Mucosa of descending colon (tissue), 3 donors: Measurements from ENCODE around the gene DSCAML1. TPM values are rescaled to one million over a fixed set of nuclear protein-coding genes. Genes with fewer than 3 reads are reported as not detected.

Experiments used
- ATAC-seq: fragments of 200-7000 bp; cut with Tn5 transposase; one replicate; pipeline ENCODE4 v1.9.1; 2020; ENCODE audit warnings: mild to moderate bottlenecking, moderate library complexity
- DNase-seq, 3 donors: peaks; one replicate each; pipeline ENCODE4 v3.0.0-alpha.2; 2020
- H3K36me3 ChIP-seq: fragments of 200-600 bp; one replicate; pipeline ENCODE4 v1.8.0; 2021; ENCODE audit warnings: low read depth, mild to moderate bottlenecking
- H3K4me1 ChIP-seq: fragments of 200-600 bp; one replicate; pipeline ENCODE4 v1.8.0; 2021; ENCODE audit warnings: low read depth, mild to moderate bottlenecking
- H3K4me3 ChIP-seq: fragments of 200-600 bp; one replicate; pipeline ENCODE4 v1.8.0; 2021; ENCODE audit warnings: mild to moderate bottlenecking
- H3K9me3 ChIP-seq: fragments of 200-600 bp; one replicate; pipeline ENCODE4 v1.8.0; 2021; ENCODE audit warnings: mild to moderate bottlenecking
- intact Hi-C, 2 donors: fragments of 100-400 bp; cut with DNase I in 1 of 2; cut with micrococcal nuclease in 1 of 2; formaldehyde crosslinking; loops; one replicate each; pipeline versions ENCODE4 v1.11.0 to v1.11.1; 2022; cut with DNase I, micrococcal nuclease
- total RNA-seq, 3 donors: library from RNA; stranded (reverse); fragmentation: NEBNext Ultra II Directional in 2 of 3; extraction: Animal tissue kit (Norgen Biotek cat#: 25700) in 2 of 3; gene quantifications; one replicate each; pipeline versions ENCODE4 v1.2.1 to v1.2.4, GENCODE V29; 2021 to 2023
- TF ChIP-seq, protein P1 (sequence below): fragments of 200-600 bp; IDR thresholded peaks from one replicate; pipeline ENCODE4 v1.8.0; 2022; ENCODE audit warnings: antibody characterized with exemption, mild to moderate bottlenecking
- donor health status: DM: no; HTN: no; CAD: no; lungs with moderate emphysema.
- donor health status: DM: no; HTN: no; CAD: no.
- donor health status: DM: no; HTN: yes; CAD: no.

The DSCAML1 gene
- total RNA-seq, 3 donors from 2014 or later = 5.0 to 5.5 (median 5.3) TPM

DNA sequence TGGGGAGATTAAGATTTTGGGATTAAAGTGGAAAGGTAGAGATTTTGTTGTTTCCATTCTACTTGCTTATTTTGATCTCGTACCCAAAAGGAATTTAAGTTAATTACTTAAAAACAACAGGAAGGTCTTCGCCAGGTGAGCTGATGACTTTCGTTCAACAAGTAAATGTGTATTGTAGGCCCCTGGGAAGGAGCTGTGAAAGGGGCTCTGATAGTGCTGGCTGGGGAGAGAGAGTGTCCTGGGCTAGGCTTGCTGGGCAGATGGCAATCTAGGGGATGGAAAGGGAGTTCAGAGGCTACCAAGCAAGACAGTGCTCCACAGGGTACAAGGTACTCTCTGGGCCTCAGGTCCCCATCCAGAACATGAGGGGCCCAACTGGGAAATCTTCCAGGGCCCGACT is 279.9 kb downstream of the DSCAML1 start:
- H3K4me1 ChIP-seq = peaks cover 7% of the 10 kb centered on the region
- no peaks in the 10 kb centered on the region for H3K9me3 ChIP-seq
- H3K36me3 ChIP-seq = no peaks in the 10 kb centered on the region
- DNase-seq (no peak), ATAC-seq (no peak)
- H3K4me3 ChIP-seq = no peak overlapping the region
- intact Hi-C loops = no loop called here
- TF ChIP-seq, protein P1, sequence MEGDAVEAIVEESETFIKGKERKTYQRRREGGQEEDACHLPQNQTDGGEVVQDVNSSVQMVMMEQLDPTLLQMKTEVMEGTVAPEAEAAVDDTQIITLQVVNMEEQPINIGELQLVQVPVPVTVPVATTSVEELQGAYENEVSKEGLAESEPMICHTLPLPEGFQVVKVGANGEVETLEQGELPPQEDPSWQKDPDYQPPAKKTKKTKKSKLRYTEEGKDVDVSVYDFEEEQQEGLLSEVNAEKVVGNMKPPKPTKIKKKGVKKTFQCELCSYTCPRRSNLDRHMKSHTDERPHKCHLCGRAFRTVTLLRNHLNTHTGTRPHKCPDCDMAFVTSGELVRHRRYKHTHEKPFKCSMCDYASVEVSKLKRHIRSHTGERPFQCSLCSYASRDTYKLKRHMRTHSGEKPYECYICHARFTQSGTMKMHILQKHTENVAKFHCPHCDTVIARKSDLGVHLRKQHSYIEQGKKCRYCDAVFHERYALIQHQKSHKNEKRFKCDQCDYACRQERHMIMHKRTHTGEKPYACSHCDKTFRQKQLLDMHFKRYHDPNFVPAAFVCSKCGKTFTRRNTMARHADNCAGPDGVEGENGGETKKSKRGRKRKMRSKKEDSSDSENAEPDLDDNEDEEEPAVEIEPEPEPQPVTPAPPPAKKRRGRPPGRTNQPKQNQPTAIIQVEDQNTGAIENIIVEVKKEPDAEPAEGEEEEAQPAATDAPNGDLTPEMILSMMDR = no peak

GRCh38 chr11:117515892-117516787 is 280.9 kb downstream of the DSCAML1 start:
- ATAC-seq = no peak
- intact Hi-C loops = no loop called here
- DNase-seq = no peak
- H3K4me1 ChIP-seq = peaks cover 16% of the 10 kb centered on the region
- no peaks in the 10 kb centered on the region for H3K9me3 ChIP-seq
- no peaks in the 10 kb centered on the region for H3K36me3 ChIP-seq
- no peak overlapping the region for H3K4me3 ChIP-seq
- TF ChIP-seq, protein P1 = no peak

- no peaks in the 10 kb centered on the region for H3K9me3 ChIP-seq
- peaks cover 20% of the 10 kb centered on the region for H3K4me1 ChIP-seq
- no peak for DNase-seq
- intact Hi-C loops = no loop called here
- ATAC-seq = no peak
- no peak overlapping the region for H3K4me3 ChIP-seq
- H3K36me3 ChIP-seq = no peaks in the 10 kb centered on the region
- TF ChIP-seq, protein P1 = no peak
Observed at GRCh38 chr11:117514256-117514655, 282.8 kb downstream of the DSCAML1 start.

GRCh38 chr11:117513666-117514065 is 283.4 kb downstream of the DSCAML1 start:
- no peak for DNase-seq
- TF ChIP-seq, protein P1 = no peak

GRCh38 chr11:117511931-117512539 is 285.0 kb downstream of the DSCAML1 start:
- TF ChIP-seq, protein P1 = no peak
- ATAC-seq (peak; percentile 48), DNase-seq (peak in 2 of 3 donors; percentile 45 to 56)
- Histone ChIP-seq H3K36me3 (no peaks in the 10 kb centered on the region), H3K4me3 (no peak overlapping the region), H3K4me1 (peaks cover 18% of the 10 kb centered on the region), H3K9me3 (no peaks in the 10 kb centered on the region)
- intact Hi-C loops = no loop called here

More at GRCh38 chr11:117513666-117514065, 283.4 kb downstream of the DSCAML1 start:
- H3K36me3 ChIP-seq = no peaks in the 10 kb centered on the region
- no peak overlapping the region for H3K4me3 ChIP-seq
- ATAC-seq = no peak
- intact Hi-C loops = no loop called here
- H3K9me3 ChIP-seq = no peaks in the 10 kb centered on the region
- peaks cover 18% of the 10 kb centered on the region for H3K4me1 ChIP-seq
